Endothelial cell (in vitro differentiated cells): ENCODE measurements around the gene ARID1B. TPM values are rescaled to one million over a fixed set of nuclear protein-coding genes. Genes with fewer than 3 reads are reported as not detected.
A peak's percentile ranks its signal among the peaks of the same experiment; 100 is the strongest.
"Not testable (repeated sequence)": the region's sequence is repeated elsewhere in the genome, so short reads cannot be mapped to it uniquely, and the experiment has no call there.

Source experiments
- DNase-seq: peaks from one replicate; pipeline ENCODE4 v3.0.0; 2021; ENCODE audit warnings: low spot score
- H3K27ac Mint-ChIP-seq: one replicate; pipeline ENCODE4 v1.8.0; 2021; ENCODE audit warnings: mixed read lengths, inconsistent platforms; ENCODE audit not compliant: unreplicated experiment
- H3K27me3 Mint-ChIP-seq: one replicate; pipeline ENCODE4 v1.8.0; 2021; ENCODE audit warnings: mild to moderate bottlenecking, moderate library complexity, mixed read lengths, inconsistent platforms; ENCODE audit not compliant: unreplicated experiment
- H3K36me3 Mint-ChIP-seq: one replicate; pipeline ENCODE4 v1.8.0; 2021; ENCODE audit warnings: mild to moderate bottlenecking, low read depth, mixed read lengths, inconsistent platforms; ENCODE audit not compliant: unreplicated experiment
- H3K4me1 Mint-ChIP-seq: one replicate; pipeline ENCODE4 v1.8.0; 2021; ENCODE audit warnings: mild to moderate bottlenecking, mixed read lengths, inconsistent platforms; ENCODE audit not compliant: unreplicated experiment
- H3K4me3 Mint-ChIP-seq: one replicate; pipeline ENCODE4 v1.8.0; 2021; ENCODE audit warnings: mild to moderate bottlenecking, mixed read lengths, inconsistent platforms; ENCODE audit not compliant: unreplicated experiment
- H3K9me3 Mint-ChIP-seq: one replicate; pipeline ENCODE4 v1.8.0; 2021; ENCODE audit warnings: mixed read lengths, inconsistent platforms; ENCODE audit not compliant: unreplicated experiment
- CTCF ChIP-seq: fragments of 200-600 bp; sonication (generic); IDR thresholded peaks from one replicate; pipeline ENCODE4 v1.5.0; 2021; ENCODE audit warnings: antibody characterized with exemption; ENCODE audit not compliant: unreplicated experiment
- total RNA-seq: library from RNA; stranded (reverse); fragmentation: NEBNext Ultra II Directional; extraction: Animal tissue kit (Norgen Biotek cat#: 25700); gene quantifications from one replicate; pipeline ENCODE4 v1.2.1, GENCODE V29; 2021; ENCODE audit not compliant: unreplicated experiment

Gene ARID1B
- total RNA-seq, 1 donor from 2014 or later = 104 TPM

- Mint-ChIP-seq H3K27me3 (peaks cover 26% of the 10 kb centered on the region), H3K36me3 (peaks cover 35% of the 10 kb centered on the region), H3K9me3 (no peaks in the 10 kb centered on the region), H3K4me1 (peaks cover 46% of the 10 kb centered on the region), H3K27ac (peak overlapping the region; percentile 98), H3K4me3 (no peak overlapping the region)
- DNase-seq = peak; percentile 26
- TF ChIP-seq CTCF = no peak
Measured at GRCh38 chr6:157144859-157145568, 367.8 kb downstream of the ARID1B start.

GRCh38 chr6:157145656-157146285 is 368.6 kb downstream of the ARID1B start:
- DNase-seq = no peak
- H3K27me3 Mint-ChIP-seq = peaks cover 26% of the 10 kb centered on the region
- peaks cover 33% of the 10 kb centered on the region for H3K36me3 Mint-ChIP-seq
- TF ChIP-seq CTCF = no peak
- H3K9me3 Mint-ChIP-seq = no peaks in the 10 kb centered on the region
- peak overlapping the region; percentile 76 for H3K4me3 Mint-ChIP-seq
- H3K4me1 Mint-ChIP-seq = peaks cover 46% of the 10 kb centered on the region
- peak overlapping the region; percentile 98 for H3K27ac Mint-ChIP-seq

GRCh38 chr6:157147054-157148026 is 370.2 kb downstream of the ARID1B start:
- H3K27ac Mint-ChIP-seq = peak overlapping the region; percentile 98
- peaks cover 60% of the 10 kb centered on the region for H3K4me1 Mint-ChIP-seq
- peaks cover 33% of the 10 kb centered on the region for H3K36me3 Mint-ChIP-seq
- H3K9me3 Mint-ChIP-seq = not testable (repeated sequence)
- H3K27me3 Mint-ChIP-seq = peaks cover 23% of the 10 kb centered on the region
- DNase-seq = peak; percentile 36
- peak overlapping the region; percentile 89 for H3K4me3 Mint-ChIP-seq

GRCh38 chr6:157148391-157149323 is 371.5 kb downstream of the ARID1B start:
- DNase-seq = no peak
- peaks cover 20% of the 10 kb centered on the region for H3K27me3 Mint-ChIP-seq
- TF ChIP-seq CTCF = no peak
- peak overlapping the region; percentile 89 for H3K4me3 Mint-ChIP-seq
- H3K4me1 Mint-ChIP-seq = peaks cover 53% of the 10 kb centered on the region
- no peaks in the 10 kb centered on the region for H3K9me3 Mint-ChIP-seq
- H3K36me3 Mint-ChIP-seq = peaks cover 33% of the 10 kb centered on the region
- H3K27ac Mint-ChIP-seq = peak overlapping the region; percentile 94
